Measurements from ENCODE around the gene TWNK.

GRCh38 chr10:101015582-101015973, 28.2 kb downstream of the TWNK start:
- TF ChIP-seq POLR2A (IDR thresholded peaks at IDR 0.05; ENCODE audit: low read depth, low read length) (no peak), POLR2AphosphoS5 (IDR thresholded peaks at IDR 0.05; ENCODE audit: low read depth, low read length) (no peak)

Measured in GM12892 (cell line).